GM21723 (cell line): ENCODE measurements around the gene BIRC5.
"Not testable (repeated sequence)": the region's sequence is repeated elsewhere in the genome, so short reads cannot be mapped to it uniquely, and the experiment has no call there.

Source experiments
- ATAC-seq: cut with Tn5 transposase; IDR thresholded peaks from one replicate; pipeline ENCODE4 v1.9.1; 2021; ENCODE audit warnings: mild to moderate bottlenecking, moderate library complexity; ENCODE audit not compliant: unreplicated experiment

BIRC5 gene

DNA sequence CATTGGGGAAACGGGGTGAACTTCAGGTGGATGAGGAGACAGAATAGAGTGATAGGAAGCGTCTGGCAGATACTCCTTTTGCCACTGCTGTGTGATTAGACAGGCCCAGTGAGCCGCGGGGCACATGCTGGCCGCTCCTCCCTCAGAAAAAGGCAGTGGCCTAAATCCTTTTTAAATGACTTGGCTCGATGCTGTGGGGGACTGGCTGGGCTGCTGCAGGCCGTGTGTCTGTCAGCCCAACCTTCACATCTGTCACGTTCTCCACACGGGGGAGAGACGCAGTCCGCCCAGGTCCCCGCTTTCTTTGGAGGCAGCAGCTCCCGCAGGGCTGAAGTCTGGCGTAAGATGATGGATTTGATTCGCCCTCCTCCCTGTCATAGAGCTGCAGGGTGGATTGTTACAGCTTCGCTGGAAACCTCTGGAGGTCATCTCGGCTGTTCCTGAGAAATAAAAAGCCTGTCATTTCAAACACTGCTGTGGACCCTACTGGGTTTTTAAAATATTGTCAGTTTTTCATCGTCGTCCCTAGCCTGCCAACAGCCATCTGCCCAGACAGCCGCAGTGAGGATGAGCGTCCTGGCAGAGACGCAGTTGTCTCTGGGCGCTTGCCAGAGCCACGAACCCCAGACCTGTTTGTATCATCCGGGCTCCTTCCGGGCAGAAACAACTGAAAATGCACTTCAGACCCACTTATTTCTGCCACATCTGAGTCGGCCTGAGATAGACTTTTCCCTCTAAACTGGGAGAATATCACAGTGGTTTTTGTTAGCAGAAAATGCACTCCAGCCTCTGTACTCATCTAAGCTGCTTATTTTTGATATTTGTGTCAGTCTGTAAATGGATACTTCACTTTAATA is 10.4 kb downstream of the BIRC5 start:
- ATAC-seq = no peak

DNA sequence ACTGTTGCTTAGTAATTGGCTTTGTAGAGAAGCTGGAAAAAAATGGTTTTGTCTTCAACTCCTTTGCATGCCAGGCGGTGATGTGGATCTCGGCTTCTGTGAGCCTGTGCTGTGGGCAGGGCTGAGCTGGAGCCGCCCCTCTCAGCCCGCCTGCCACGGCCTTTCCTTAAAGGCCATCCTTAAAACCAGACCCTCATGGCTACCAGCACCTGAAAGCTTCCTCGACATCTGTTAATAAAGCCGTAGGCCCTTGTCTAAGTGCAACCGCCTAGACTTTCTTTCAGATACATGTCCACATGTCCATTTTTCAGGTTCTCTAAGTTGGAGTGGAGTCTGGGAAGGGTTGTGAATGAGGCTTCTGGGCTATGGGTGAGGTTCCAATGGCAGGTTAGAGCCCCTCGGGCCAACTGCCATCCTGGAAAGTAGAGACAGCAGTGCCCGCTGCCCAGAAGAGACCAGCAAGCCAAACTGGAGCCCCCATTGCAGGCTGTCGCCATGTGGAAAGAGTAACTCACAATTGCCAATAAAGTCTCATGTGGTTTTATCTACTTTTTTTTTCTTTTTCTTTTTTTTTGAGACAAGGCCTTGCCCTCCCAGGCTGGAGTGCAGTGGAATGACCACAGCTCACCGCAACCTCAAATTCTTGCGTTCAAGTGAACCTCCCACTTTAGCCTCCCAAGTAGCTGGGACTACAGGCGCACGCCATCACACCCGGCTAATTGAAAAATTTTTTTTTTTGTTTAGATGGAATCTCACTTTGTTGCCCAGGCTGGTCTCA is 11.2 kb downstream of the BIRC5 start:
- no peak for ATAC-seq

- no peak for ATAC-seq
Measured at GRCh38 chr17:78226055-78226758, 12.2 kb downstream of the BIRC5 start.

DNA sequence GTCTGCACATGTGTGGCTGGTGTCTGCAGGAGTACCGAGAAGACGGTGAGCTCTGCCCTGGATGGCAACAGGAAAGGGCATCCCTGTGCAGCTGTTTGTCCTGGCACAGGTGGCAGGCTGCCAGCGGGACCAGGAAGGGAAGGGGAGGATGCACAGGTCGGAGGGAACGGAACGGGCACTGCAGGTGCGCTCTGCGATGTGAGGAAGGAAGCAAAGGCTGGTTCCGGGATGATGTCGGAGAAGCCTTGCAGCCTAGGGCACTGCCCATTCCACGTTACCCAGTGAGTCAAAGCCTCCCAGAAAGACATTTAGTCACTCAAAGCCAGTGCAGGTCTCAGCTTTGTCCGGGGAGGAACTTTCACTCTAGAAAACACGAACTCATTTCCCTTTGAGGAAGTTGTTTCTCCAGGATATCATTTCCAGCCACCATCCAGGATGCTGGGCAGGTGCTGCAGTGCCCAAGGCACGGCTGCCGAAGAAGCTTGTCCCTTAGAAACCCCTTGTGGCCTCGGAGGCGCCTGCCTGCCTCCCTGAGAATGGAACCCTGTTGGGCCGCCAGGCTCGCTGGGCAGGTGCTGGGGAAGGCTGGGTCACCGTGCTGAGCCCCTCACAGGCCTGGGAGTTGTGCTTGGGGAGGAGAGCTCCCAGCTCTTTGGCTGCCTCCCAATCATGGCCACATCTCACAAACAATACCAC is 12.9 kb downstream of the BIRC5 start:
- ATAC-seq = no peak

DNA sequence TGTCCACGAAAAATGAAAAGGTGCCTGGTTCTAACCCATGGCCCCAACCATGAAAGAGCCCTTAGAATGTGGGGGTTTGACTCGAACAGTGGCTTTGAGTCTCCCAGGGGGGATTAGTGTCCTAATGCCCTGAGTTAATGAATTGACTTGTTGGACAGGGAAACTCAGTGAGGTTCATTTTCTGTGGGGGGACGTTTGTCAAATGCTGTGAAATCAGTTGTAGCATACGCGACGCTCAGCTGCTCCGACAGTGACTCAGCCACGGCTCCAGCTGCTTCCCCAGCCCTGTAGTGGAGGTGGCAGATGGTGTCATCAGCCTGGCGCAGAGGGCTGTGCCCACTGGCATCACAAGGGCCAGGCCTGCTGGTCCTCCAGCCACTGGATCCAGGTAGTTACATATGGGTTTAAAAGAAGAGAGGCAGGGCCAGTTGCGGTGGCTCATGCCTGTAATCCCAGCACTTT is 13.4 kb downstream of the BIRC5 start:
- no peak for ATAC-seq

DNA sequence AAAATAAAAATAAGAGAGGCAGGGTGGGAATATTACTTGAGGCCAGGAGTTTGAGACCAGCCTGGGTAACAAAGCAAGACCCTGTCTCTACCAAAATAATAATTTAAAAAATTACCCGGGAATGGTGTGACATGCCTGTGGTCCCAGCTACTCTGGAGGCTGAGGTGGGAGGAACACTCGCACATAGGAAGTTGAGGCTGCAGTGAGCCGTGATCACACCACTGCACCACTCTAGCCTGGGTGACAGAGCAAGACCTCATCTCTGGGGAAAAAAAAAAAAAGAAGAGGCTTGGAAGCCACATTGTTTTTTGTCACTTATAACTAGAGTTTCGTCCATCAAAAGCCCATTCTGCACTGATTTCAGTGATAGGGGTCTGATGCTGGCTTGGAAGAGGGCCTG is 14.1 kb downstream of the BIRC5 start:
- no peak for ATAC-seq

DNA sequence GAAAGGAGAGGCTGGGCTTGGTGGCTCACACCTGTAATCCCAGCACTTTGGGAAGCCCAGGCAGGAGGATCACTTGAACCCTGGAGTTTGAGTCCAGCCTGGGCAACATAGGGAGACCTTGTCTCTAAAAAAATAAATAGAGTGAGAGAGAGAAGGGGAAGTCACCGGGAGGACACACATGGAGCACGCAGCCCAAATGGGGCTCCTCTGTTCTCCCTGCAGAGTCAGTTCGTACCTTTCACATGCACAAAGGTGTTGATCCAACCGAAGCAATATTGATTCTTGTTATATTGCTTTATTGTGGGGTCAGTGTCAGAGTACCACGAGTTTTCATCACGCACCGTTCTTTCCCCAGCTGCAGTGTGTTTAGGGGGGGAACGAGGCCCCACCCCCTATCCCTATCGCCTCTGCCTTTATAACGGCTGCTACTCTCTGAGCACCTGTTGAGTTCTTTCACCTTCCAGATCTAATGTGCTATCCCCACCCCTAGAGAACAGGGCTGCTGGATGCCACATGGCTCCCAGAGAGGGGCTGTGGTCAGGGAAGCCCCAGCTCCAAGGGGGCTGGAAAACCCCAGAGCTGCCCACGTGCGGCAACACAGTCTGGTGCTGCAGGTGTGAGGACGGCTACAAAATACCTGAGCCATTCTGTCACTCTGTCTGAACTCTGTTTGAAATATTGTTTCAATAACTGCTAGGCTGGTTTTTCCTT is 16.4 kb downstream of the BIRC5 start:
- no peak for ATAC-seq

DNA sequence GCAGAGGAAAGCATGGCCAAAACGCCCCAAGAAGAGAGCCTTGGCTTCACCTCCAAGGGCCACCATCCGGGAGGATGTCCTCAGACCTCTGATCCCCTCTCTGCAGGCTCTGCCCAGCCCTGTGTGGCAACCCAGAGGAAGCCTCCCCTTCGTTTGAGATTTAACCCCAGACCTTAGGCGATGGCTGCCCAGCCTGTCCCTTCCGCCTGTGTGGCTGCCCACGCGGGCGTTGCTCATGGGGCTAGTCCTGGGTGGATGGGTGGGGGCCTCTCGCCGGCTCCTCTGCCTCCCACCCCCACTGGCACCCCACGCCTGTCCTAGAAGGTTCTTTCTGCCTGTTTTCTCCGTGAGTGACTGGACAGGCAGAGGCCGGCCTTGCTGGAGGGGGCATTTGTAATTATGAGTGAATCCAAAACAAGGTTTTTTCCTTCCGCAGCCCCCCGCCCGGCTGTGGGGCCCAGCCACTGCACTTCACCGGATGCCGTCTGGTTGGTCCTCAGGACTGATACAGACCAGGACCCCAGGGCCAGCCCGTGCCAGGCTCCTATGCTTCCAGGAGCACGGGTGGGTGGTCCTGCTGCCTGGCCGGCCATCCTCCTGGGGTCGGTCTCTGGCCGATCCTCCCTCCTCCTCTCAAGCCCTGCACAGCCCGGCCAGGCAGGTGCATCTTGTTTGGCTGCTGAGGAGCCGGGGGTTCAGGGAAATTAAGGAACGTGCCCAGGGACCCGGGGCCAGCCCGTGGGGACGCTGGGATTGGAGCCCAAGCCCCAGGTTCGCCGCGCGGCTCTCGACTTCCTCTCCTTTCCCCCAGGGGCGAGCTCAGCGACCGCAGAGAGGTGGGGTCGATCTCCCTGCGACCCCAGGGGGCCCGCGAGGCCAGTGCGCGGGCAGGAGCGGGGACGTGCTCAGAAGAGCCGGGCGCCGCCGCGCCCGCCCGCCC is 17.2 kb downstream of the BIRC5 start, which contains the start of gene TMEM235:
Gene TMEM235 (plus strand): TSS at position 636 of the 940 bp plus-strand sequence. CDS start 393 bp downstream, outside the sequence.
- no peak for ATAC-seq

DNA sequence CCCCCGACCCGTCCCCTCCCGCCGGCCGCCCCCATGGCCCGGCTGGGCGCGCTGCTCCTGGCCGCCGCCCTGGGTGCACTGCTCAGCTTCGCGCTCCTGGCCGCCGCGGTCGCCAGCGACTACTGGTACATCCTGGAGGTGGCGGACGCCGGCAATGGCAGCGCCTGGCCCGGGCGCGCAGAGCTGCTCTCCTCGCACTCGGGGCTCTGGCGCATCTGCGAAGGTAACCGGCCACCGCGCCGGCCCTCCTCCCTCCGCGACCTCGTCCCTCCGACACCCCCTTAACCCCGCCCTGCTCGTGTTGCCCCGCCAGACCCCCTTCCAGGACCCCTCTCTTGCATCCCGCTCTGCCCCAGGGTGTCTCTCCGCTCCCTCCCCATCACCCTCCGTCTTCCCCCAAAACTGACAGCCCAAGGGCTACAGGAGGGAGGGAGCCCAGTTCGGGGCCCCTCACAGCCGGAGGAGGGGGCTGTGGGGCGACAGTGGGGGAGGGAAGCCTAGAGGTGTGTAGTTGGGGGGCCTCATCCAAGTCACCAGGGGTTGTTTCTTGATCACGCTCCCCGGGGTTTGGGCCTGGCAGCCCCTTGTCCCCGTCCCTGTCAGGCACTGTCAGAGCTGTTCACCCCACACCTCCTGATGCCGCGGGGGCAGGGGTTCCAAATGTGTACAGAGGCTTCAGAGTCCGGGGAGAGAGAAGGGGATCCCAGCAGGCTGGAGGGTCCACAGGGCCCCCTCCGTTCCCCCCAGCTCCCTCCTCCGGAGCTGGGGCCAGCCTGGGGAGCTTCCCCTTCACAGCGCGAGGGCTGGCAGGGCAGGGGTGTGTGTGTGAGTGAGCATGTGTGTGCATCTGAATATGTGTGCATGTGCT is 18.2 kb downstream of the BIRC5 start:
- ATAC-seq = no peak

- ATAC-seq = no peak
Measured at GRCh38 chr17:78232859-78233173, 18.8 kb downstream of the BIRC5 start.

- ATAC-seq = no peak
Measured at GRCh38 chr17:78233678-78234077, 19.6 kb downstream of the BIRC5 start.

- no peak for ATAC-seq
Measured at GRCh38 chr17:78234261-78234865, 20.3 kb downstream of the BIRC5 start.

- not testable (repeated sequence) for ATAC-seq
Measured at GRCh38 chr17:78235022-78235421, 21.0 kb downstream of the BIRC5 start.

- ATAC-seq = no peak
Measured at GRCh38 chr17:78235885-78236284, 21.8 kb downstream of the BIRC5 start.

DNA sequence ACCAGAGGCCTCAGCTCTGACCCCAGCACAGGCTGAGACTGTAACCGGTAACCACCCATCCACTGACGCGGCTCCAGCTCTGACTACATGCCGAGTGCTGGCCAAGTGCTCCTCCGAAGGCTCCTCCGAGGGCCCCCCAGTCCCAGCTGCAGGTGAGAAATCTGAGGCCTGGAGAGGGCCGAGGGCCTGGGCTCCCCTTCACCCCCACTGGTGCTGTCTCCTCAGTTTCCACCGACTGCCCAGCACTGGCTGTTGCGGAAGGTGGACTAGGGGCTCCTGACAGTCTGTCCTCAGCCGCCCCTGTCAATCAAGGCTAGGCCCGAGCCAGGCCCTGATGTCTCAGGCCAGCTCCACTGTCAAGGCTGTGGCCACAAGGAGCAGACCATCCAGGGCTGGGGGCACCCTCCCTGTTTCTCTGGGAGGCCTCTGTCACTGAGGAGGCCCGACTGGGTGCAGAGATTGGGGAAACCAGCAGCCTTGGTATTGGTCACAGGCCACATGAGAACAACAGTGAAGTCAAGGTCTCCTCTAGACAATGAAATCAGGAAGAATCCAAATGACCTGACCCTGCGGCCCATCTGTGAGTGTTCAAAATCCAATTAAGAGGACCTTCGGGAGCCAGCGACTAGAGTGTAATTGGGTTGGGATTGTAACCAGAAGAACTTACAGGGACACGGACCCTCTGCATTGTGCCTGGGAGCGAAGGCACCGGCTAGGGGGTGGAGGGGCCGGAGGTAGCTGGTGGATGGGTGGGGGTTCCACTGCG is 22.5 kb downstream of the BIRC5 start:
- ATAC-seq = no peak

- no peak for ATAC-seq
Measured at GRCh38 chr17:78237401-78238012, 23.5 kb downstream of the BIRC5 start.
